GM13977 (cell line): ENCODE data around the gene SCGB1D2.

Experiments
- DNase-seq: peaks from one replicate; pipeline ENCODE4 v3.0.0; 2012; ENCODE audit warnings: low spot score
- CTCF ChIP-seq: IDR thresholded peaks from 2 replicates; pipeline ENCODE4 v1.5.1; 2012; ENCODE audit warnings: mild to moderate bottlenecking, control low read depth; ENCODE audit not compliant: insufficient read depth; ENCODE audit errors: extremely low read depth, missing control alignments
- in situ Hi-C: fragments of 300-500 bp; cut with MboI; formaldehyde crosslinking; loops from one replicate; pipeline ENCODE4 v1.12.0; 2022; ENCODE audit warnings: low sequenced_read_pairs, low pct_unique_long_range_greater_than_20kb, mixed read lengths, inconsistent platforms; ENCODE audit not compliant: unreplicated experiment

SCGB1D2 gene

DNA sequence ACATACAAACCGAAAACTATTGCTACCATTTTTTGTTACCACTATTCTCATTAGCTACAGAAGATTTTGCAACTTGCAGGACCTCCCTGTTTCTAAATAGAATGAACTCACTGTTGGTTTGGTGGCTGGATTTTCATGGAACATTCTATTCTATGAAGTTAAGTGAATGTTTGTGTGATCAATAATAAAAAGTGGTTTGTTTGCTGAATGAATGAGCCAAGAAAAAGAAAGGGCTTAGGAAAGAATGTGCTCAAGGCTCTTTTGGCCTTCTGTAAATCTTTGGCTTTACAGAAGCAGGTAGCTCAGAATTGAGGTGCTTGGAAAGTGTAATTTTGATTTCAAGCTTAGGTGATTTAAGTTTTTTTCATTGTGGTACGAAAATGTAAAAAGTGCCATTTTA, 5.9 kb upstream of the SCGB1D2 start:
- no peak for DNase-seq
- in situ Hi-C loops, result no loop called here
- no peak for TF ChIP-seq CTCF

DNA sequence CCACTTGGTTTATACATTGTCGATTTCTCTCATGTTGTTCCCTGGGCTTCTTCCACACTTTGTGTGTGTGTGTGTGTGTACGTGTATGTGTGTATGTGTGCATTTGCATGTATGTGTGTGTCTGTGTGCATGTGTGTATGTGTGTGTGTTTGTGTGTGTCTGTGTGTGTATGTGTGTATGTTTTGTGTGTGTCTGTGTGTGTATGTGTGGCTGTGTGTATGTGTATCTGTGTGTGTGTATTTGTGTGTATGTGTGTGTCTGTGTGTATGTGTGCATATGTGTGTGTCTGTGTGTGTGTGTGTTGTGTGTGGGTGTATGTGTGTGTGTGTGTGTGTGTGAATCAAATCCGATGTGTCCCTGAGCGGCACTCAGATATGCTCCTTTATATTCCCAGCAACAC, 4.5 kb upstream of the SCGB1D2 start:
- TF ChIP-seq CTCF, result no peak
- in situ Hi-C loops, result no loop called here
- DNase-seq, result no peak

DNA sequence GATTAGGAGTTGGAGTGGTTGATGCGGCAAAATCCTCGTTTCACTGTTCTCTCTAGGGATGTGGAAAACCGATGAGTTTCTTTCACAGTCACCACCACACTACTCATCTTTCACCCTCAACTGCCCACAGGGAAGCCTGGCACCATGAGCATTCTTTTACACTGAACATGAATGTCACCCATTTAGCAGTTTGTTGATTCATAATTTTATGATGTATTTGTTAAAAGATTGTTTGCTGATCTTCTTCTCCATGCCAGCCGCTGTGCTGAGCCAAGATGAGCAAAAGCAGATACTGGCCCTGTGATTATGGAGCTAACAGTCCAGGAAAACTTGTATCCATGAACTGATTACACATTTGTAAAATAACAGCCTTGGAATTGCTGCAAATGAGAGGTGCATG, 3.9 kb upstream of the SCGB1D2 start:
- in situ Hi-C loops, result no loop called here
- DNase-seq, result no peak
- no peak for TF ChIP-seq CTCF

DNA sequence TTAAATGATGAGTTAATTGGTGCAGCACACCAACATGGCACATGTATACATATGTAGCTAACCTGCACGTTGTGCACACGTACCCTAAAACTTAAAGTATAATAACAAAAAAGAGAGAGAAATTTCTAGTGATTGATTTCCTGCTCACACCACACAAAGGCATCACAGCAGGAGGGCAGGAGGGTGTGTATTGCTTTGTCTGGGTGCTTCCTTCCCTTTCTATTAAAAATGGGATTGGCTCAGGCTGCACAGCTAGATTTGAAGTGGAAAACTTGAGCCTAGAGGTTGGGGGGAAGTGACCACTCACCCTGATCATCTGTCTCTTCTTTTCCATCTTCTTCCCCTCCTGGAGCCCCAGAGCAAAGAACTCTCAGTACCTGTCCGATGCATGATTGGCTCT, 944 bp upstream of the SCGB1D2 start:
- in situ Hi-C loops, result no loop called here
- TF ChIP-seq CTCF, result no peak

GRCh38 chr11:62245271-62245753, 3.3 kb downstream of the SCGB1D2 start:
- in situ Hi-C loops, result no loop called here
- peak; percentile 9 for TF ChIP-seq CTCF
- peak; percentile 25 for DNase-seq

More for the DNA sequence above, 944 bp upstream of the SCGB1D2 start:
- no peak for DNase-seq

DNA sequence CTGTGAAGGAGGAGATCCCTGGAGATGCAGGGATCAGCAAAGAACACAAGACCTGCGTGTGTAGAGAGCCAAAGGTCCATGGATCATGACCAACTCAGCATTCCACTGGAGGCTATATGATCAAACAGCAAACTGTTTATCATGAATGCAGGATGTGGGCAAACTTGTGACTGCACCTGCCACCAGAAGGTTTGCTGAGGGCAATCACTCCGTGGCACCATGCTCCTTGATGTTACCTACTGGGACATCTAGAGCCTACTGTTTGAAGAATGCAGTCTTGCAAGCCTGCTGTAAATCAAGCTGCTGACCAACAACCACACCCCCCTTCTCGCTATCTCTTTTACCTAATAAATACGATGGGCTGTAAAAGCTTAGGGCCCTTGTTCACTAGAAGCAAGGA, 9.7 kb downstream of the SCGB1D2 start:
- in situ Hi-C loops, result no loop called here

More for the DNA sequence above, 9.7 kb downstream of the SCGB1D2 start:
- no peak for DNase-seq
- TF ChIP-seq CTCF, result no peak
